AG09319 (cell line): Measurements from ENCODE around the gene CEP170B.
"Not testable (repeated sequence)": the region's sequence is repeated elsewhere in the genome, so short reads cannot be mapped to it uniquely, and the experiment has no call there.

Experiments
- DNase-seq: peaks from one replicate; pipeline ENCODE4 v3.0.0-alpha.2; 2010; ENCODE audit warnings: low read depth; ENCODE audit errors: extremely low read depth
- TF ChIP-seq, protein P1 (sequence below): IDR thresholded peaks from 2 replicates; pipeline ENCODE4 v1.5.1; 2011; ENCODE audit warnings: low read depth, mild to moderate bottlenecking, inconsistent platforms, low read length, moderate library complexity

The CEP170B gene

DNA sequence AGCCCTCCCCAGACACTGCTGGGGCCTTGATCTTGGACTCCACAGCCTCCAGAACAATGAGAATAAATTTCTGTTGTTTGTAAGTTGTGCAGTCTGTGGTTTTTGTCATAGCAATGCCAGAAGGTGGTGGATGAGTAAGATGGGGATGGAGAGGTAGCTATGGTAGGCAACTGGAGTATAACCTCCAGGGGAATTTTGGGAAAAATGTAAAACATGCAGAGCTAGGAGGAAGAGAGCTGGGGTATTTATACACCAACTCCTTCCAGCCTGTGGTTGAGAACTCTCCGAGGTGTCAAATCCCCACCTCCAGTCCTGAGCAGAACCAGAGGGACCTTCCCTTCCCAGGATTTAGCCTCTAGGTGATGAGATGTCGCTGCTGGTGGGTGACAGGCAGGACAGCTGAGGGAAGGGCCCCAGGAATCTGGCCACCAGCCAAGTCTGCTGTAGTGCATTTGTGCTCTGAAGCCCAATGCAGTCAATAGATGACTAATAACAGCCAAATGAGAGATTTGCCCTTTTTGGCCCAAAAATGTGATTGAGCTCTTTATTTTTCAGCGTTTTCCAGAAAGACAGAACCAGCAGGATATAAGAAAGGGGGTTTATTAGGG lies 19.1 kb upstream of the CEP170B start:
- TF ChIP-seq, protein P1, sequence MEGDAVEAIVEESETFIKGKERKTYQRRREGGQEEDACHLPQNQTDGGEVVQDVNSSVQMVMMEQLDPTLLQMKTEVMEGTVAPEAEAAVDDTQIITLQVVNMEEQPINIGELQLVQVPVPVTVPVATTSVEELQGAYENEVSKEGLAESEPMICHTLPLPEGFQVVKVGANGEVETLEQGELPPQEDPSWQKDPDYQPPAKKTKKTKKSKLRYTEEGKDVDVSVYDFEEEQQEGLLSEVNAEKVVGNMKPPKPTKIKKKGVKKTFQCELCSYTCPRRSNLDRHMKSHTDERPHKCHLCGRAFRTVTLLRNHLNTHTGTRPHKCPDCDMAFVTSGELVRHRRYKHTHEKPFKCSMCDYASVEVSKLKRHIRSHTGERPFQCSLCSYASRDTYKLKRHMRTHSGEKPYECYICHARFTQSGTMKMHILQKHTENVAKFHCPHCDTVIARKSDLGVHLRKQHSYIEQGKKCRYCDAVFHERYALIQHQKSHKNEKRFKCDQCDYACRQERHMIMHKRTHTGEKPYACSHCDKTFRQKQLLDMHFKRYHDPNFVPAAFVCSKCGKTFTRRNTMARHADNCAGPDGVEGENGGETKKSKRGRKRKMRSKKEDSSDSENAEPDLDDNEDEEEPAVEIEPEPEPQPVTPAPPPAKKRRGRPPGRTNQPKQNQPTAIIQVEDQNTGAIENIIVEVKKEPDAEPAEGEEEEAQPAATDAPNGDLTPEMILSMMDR: no peak
- no peak for DNase-seq

DNA sequence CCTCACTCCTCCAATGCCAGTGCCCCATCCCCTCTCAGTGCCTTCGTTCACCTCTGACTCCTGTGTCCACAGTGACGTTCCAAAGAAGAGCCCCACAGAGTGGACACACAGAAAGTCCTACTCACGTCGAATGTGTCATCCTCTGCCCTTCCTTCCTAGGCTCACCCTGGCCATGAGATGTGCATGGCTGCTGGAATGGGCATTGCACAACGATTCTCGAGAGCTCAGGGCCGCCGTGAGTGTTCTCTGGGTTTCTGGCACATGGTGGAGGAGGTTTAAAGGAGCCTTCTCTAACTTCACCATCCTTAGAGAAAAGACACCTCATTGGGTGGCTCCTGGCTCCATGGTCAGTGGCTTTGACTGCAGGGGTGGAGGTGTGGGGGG lies 12.8 kb upstream of the CEP170B start:
- TF ChIP-seq, protein P1: no peak
- DNase-seq: no peak

DNA sequence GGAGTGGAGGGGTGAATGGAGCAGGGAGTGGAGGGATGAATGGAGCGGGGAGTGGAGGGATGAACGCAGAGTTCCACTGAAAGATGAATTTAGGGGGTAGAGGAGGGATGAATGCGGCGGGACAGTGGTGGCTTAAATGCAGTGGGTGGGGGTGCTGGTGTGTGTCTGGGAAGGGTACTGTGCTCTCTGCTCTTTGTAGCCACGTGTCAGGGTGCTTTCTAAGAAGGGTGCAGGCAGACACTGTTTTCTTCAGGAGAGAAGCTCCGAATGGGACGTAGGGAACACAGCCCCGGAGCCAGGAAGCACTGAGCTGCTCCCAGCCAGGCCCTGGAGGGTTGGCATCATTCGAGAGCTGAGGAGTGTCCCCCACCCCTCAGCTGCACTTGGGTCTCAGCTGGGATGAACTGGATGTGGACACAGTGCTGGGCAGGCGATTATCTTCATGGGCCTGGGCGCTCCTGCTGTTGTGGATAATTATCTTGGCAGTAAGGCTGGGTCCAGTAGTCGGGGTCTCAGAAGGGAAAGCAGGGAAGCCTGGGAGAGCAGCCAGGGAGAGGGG lies 9.5 kb upstream of the CEP170B start:
- DNase-seq: no peak
- TF ChIP-seq, protein P1: no peak

DNA sequence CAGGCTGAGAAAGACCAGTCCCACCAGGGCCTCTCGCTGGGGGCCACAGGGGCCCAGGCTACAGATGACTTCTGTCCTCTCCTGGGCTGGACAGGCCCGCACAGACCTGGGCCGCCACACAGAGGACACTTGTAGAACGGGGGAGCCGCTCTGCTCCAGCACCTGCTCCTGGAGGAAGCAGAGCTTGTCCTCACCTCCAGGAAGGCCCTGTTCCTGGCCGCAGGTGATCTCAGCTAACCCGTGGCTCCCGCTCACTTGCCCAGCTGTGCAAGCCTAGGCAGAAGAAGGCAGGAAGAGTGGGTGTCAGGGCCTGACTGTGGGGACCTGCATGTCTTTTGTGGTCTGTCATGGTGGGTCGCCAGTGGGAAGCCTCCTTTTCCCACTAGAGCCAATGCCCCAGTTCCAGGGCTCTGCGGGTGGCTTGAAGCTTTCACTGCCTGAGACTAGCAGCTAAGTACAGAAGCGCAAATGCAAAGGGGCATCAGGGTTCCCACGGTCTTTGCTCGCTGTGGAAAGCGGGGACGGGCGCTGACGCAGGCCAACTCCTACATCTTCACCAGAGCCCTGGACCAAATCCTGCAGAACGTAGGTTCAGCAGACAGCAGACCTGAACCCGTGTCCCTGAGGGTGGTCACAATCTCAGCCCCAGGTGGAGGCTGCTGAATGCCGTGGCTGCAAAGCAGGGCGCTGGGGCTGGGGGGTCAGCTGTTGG lies 8.8 kb upstream of the CEP170B start:
- no peak for DNase-seq
- TF ChIP-seq, protein P1: no peak

DNA sequence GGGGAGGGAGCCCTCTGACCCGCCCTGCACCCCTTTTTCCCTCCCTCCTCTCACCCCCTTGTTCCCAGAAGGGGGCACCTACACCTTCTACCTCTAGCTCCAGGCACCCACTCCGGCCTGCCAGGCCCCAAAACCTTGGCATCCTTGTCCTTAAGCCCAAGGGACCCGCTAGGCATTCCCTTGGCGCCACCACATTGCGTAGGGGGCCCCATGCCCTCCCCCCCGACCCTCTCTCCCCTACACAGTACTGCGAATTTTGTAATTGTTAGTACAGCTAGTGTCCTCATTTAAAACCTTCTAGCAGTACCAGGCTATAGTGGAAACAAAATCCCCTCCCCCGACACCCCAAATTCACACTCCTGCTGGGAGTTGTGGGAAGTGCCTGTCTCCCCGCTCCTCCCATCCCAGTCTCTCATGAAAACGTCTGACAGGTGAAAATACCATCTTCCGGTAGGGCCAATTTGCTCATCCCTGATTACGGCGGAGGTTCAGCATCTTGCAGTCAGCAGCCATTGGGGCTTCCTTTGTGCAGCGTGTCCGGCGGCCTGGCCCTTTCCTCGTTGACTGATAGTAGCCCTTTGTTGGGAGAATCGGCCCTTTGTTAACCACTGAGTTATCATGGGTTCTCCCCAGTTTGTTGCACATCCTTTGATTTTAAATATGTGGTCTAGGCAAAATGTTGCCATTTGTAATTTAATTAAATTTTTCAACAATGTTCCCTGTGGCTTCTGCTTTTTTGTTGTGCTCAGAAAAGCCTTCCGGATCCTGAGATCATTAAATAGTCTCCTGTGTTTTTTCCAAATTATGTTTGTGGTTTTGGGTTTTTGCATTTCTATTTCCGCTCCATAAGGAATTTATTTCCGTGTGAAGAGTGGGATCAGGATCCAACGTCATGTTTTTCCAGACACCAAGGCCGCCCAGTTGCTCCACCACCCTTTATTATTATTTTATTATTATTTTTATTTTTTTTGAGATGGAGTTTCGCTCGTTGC lies 7.9 kb upstream of the CEP170B start:
- no peak for DNase-seq
- TF ChIP-seq, protein P1: no peak

DNA sequence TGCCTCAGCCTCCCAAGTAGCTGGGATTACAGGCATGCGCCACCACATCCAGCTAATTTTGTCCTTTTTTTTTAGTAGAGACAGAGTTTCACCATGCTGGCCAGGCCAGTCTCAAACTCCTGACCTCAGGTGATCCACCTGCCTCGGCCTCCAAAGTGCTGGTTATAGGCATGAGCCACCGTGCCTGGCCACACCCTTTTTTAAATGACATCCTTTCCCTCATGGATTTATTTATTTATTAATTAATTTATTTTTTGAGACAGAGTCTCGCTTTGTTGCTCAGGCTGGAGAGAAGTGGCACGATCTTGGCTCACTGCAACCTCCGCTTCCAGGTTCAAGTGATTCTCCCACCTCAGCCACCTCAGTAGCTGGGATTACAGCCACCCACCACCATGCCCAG lies 7.1 kb upstream of the CEP170B start:
- not testable (repeated sequence) for DNase-seq

DNA sequence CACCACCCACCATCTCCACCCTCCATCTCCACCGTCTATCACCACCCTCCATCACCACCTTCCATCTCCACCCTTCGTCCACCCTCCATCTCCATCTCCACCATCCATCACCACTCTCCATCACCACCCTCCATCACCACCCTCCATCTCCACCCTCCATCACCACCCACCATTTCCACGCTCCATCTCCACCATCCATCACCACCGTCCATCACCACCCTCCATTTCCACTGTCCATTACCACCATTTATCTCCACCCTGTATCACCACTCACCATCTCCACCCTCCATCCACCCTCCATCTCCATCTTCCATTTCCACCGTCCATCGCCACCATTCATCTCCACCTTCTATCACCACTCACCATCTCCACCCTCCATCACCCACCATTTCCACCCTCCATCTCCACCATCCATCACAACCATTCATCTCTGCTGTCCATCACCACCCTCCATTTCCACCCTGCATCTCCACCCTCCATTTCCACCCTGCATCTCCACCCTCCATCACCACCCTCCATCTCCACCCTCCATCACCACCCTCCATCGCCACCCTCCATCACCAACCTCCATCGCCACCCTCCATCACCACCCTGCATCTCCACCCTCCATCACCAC lies 6.1 kb upstream of the CEP170B start:
- TF ChIP-seq, protein P1: no peak
- no peak for DNase-seq
